ENCODE results near the gene NDST1. TPM values are rescaled to one million over a fixed set of nuclear protein-coding genes. Genes with fewer than 3 reads are reported as not detected.

The NDST1 gene
- total RNA-seq, 1 donor from 2014 or later = 321 TPM

- peak overlapping the region; percentile 90 for H3K27ac ChIP-seq (ENCODE audit: low read depth, low read length)
Observed at GRCh38 chr5:150540615-150541396, 32.9 kb downstream of the NDST1 start.

GRCh38 chr5:150541397-150541675 is 33.4 kb downstream of the NDST1 start:
- Mint-ChIP-seq H3K27ac (ENCODE audit: unreplicated experiment) (peak overlapping the region; percentile 86), H3K36me3 (ENCODE audit: low read depth, unreplicated experiment) (peaks cover 50% of the 10 kb centered on the region), H3K9me3 (ENCODE audit: unreplicated experiment) (no peaks in the 10 kb centered on the region), H3K4me1 (ENCODE audit: low read depth, unreplicated experiment) (peaks cover 46% of the 10 kb centered on the region), H3K4me3 (ENCODE audit: unreplicated experiment) (no peak overlapping the region), H3K27me3 (ENCODE audit: low read depth, unreplicated experiment) (no peaks in the 10 kb centered on the region)
- TF ChIP-seq EZH2 (IDR thresholded peaks at IDR 0.05; ENCODE audit: insufficient read depth, low read length) (no peak), CTCF (IDR thresholded peaks at IDR 0.05; ENCODE audit: insufficient read depth, low read depth, low read length) (no peak)
- Histone ChIP-seq H2AFZ (ENCODE audit: low read depth, low read length) (no peak overlapping the region), H3K9me3 (ENCODE audit: insufficient read depth, low read depth, low read length) (no peaks in the 10 kb centered on the region), H3K4me2 (ENCODE audit: low read length) (peak overlapping the region; percentile 74), H3K79me2 (ENCODE audit: insufficient read depth, low read length) (peaks cover 24% of the 10 kb centered on the region), H3K27ac (ENCODE audit: low read depth, low read length) (peak overlapping the region; percentile 90), H3K36me3 (ENCODE audit: insufficient read depth, low read length) (peaks cover 52% of the 10 kb centered on the region), H4K20me1 (ENCODE audit: insufficient read depth, low read length) (peaks cover 60% of the 10 kb centered on the region), H3K27me3 (ENCODE audit: insufficient read depth, low read length) (no peaks in the 10 kb centered on the region), H3K4me1 (ENCODE audit: insufficient read depth, low read length) (peaks cover 30% of the 10 kb centered on the region), H3K4me3 (ENCODE audit: insufficient read depth, low read depth, low read length) (no peak overlapping the region), H3K9ac (ENCODE audit: low read length) (peak overlapping the region; percentile 51)
- FAIRE-seq (no peak), DNase-seq (ENCODE audit: low read depth) (no peak)

More at GRCh38 chr5:150540615-150541396, 32.9 kb downstream of the NDST1 start:
- peak; percentile 96 for DNase-seq (ENCODE audit: low read depth)
- peaks cover 63% of the 10 kb centered on the region for H4K20me1 ChIP-seq (ENCODE audit: insufficient read depth, low read length)
- Mint-ChIP-seq H3K4me1 (ENCODE audit: low read depth, unreplicated experiment) (peaks cover 46% of the 10 kb centered on the region), H3K36me3 (ENCODE audit: low read depth, unreplicated experiment) (peaks cover 51% of the 10 kb centered on the region), H3K9me3 (ENCODE audit: unreplicated experiment) (no peaks in the 10 kb centered on the region), H3K4me3 (ENCODE audit: unreplicated experiment) (peak overlapping the region; percentile 73), H3K27me3 (ENCODE audit: low read depth, unreplicated experiment) (no peaks in the 10 kb centered on the region), H3K27ac (ENCODE audit: unreplicated experiment) (peak overlapping the region; percentile 96)
- peaks cover 55% of the 10 kb centered on the region for H3K36me3 ChIP-seq (ENCODE audit: insufficient read depth, low read length)
- peak; percentile 88 for FAIRE-seq
- H3K4me3 ChIP-seq (ENCODE audit: insufficient read depth, low read depth, low read length) = no peak overlapping the region
- peak overlapping the region; percentile 74 for H3K4me2 ChIP-seq (ENCODE audit: low read length)
- H3K4me1 ChIP-seq (ENCODE audit: insufficient read depth, low read length) = peaks cover 30% of the 10 kb centered on the region
- no peaks in the 10 kb centered on the region for H3K9me3 ChIP-seq (ENCODE audit: insufficient read depth, low read depth, low read length)
- peaks cover 25% of the 10 kb centered on the region for H3K79me2 ChIP-seq (ENCODE audit: insufficient read depth, low read length)
- TF ChIP-seq EZH2 (IDR thresholded peaks at IDR 0.05; ENCODE audit: insufficient read depth, low read length) (no peak), CTCF (IDR thresholded peaks at IDR 0.05; ENCODE audit: insufficient read depth, low read depth, low read length) (no peak)
- peak overlapping the region; percentile 66 for H3K9ac ChIP-seq (ENCODE audit: low read length)
- H3K27me3 ChIP-seq (ENCODE audit: insufficient read depth, low read length) = no peaks in the 10 kb centered on the region
- no peak overlapping the region for H2AFZ ChIP-seq (ENCODE audit: low read depth, low read length)

GRCh38 chr5:150541895-150542294 is 34.0 kb downstream of the NDST1 start:
- Mint-ChIP-seq H3K9me3 (ENCODE audit: unreplicated experiment) (no peaks in the 10 kb centered on the region), H3K4me3 (ENCODE audit: unreplicated experiment) (no peak overlapping the region), H3K36me3 (ENCODE audit: low read depth, unreplicated experiment) (peaks cover 54% of the 10 kb centered on the region), H3K27ac (ENCODE audit: unreplicated experiment) (peak overlapping the region; percentile 86), H3K4me1 (ENCODE audit: low read depth, unreplicated experiment) (peaks cover 46% of the 10 kb centered on the region), H3K27me3 (ENCODE audit: low read depth, unreplicated experiment) (no peaks in the 10 kb centered on the region)
- Histone ChIP-seq H3K9me3 (ENCODE audit: insufficient read depth, low read depth, low read length) (no peaks in the 10 kb centered on the region), H3K27me3 (ENCODE audit: insufficient read depth, low read length) (no peaks in the 10 kb centered on the region), H4K20me1 (ENCODE audit: insufficient read depth, low read length) (peaks cover 60% of the 10 kb centered on the region), H3K27ac (ENCODE audit: low read depth, low read length) (no peak overlapping the region), H3K36me3 (ENCODE audit: insufficient read depth, low read length) (peaks cover 53% of the 10 kb centered on the region), H3K79me2 (ENCODE audit: insufficient read depth, low read length) (peaks cover 21% of the 10 kb centered on the region), H3K4me1 (ENCODE audit: insufficient read depth, low read length) (peaks cover 30% of the 10 kb centered on the region), H3K9ac (ENCODE audit: low read length) (peak overlapping the region; percentile 51), H3K4me2 (ENCODE audit: low read length) (no peak overlapping the region), H3K4me3 (ENCODE audit: insufficient read depth, low read depth, low read length) (no peak overlapping the region), H2AFZ (ENCODE audit: low read depth, low read length) (no peak overlapping the region)
- TF ChIP-seq EZH2 (IDR thresholded peaks at IDR 0.05; ENCODE audit: insufficient read depth, low read length) (no peak), CTCF (IDR thresholded peaks at IDR 0.05; ENCODE audit: insufficient read depth, low read depth, low read length) (no peak)
- DNase-seq (ENCODE audit: low read depth) = no peak
- FAIRE-seq = no peak

Data from astrocyte (in vitro differentiated cells and primary cell).